GM19193 (cell line): ENCODE results near the gene RBM15B.

Experiments
- POLR2A ChIP-seq: IDR thresholded peaks from 4 replicates; pipeline ENCODE4 v1.6.1; 2011; ENCODE audit not compliant: insufficient read depth, insufficient read length; ENCODE audit errors: extremely low read depth

Gene RBM15B

GRCh38 chr3:51375136-51375535 is 15.9 kb upstream of the RBM15B start:
- TF ChIP-seq POLR2A = no peak

DNA sequence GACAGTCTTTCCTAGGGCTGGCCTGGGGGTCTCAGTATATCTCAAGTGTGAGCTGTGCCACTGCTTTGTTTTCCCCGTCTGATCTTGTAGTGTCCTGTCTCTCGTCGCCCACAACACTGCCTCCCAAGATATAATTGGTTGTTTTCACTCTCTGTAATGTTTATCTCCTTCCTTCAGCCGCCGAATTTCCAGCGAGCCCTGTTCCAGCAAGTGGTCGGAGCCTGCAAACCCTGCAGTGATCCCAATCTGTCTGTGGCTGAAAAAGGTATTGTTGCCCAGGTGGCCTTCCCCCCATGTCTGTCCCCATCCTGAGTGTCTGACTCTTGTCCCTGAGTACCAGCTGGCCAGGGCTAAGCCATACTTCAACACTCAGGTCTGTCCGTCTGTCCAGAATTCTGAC is 15.5 kb upstream of the RBM15B start:
- TF ChIP-seq POLR2A = no peak

DNA sequence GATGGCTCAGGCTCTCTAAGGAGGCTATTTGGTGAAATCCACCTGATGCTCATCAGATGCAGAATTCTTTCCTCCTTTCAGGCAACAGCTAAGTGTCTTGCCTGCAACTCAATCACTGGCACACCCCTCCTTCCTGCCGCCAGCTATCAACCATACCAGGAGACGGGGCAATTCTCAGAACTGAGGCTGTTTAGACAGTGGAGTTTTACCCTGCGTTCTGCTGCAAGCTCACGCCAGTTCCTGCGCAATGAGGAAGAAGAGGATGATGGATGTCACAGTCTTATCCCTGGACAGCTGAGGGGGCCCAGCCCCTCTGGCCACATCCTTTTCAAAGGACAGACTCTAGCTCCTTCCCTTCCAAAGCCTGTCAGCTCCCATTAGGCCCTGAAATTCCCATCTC is 13.0 kb upstream of the RBM15B start:
- TF ChIP-seq POLR2A = no peak

DNA sequence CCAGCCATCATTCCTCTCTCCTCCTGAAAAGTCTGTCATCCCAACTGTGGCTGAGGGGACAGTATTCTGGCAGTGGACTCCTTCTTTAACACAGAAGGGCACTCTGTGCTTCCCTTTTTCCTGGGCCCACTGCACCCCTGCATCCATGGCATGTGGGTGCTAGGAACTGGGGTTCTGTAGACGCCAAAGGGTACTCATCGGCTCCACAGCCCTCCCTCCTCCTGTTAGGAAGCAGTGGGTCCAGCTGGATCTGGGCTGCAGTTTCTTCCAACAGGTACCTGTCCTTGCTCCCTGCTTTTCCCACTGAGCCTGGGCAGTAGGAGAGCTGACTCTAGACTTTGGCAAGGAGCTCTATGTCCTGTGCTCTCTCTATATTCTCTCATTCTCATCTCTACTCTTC is 12.4 kb upstream of the RBM15B start:
- no peak for TF ChIP-seq POLR2A

GRCh38 chr3:51379301-51379700 is 11.8 kb upstream of the RBM15B start:
- TF ChIP-seq POLR2A = no peak

- TF ChIP-seq POLR2A = no peak
Observed at GRCh38 chr3:51379746-51380455, 11.2 kb upstream of the RBM15B start.

DNA sequence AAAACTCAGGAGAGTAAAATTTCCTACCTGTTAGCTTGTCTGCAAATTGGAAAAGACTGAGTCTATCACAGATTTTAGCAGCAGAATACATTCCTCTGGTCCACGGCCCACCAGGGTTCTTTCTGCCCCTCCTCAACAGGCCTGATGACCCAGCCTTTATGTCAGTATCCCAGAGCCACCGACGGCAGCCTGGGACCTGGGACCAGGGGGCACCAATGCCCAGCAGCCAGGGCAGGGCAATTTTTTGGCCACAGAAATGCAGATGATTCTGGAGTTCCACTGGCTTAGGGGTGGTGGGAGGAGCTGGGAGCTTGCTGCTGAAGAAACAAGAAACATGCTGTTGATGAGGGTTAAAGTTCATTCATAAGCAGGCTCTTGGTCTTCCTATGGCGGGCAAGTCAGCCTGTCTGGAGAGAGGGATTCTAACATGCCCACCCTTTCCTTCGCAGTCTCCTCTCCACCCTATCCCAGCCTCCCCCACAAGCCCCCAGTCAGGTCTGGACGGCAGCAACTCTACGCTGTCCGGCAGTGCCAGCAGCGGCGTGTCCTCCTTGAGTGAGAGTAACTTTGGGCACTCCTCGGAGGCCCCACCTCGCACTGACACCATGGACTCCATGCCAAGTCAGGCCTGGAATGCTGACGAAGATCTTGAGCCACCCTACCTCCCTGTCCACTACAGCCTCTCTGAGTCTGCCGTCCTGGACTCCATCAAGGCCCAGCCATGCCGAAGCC is 10.3 kb upstream of the RBM15B start:
- no peak for TF ChIP-seq POLR2A

GRCh38 chr3:51381333-51381705 is 9.8 kb upstream of the RBM15B start:
- TF ChIP-seq POLR2A = no peak

- TF ChIP-seq POLR2A = no peak
Observed at GRCh38 chr3:51382076-51382745, 8.9 kb upstream of the RBM15B start.

GRCh38 chr3:51382947-51383578 is 8.0 kb upstream of the RBM15B start:
- no peak for TF ChIP-seq POLR2A

DNA sequence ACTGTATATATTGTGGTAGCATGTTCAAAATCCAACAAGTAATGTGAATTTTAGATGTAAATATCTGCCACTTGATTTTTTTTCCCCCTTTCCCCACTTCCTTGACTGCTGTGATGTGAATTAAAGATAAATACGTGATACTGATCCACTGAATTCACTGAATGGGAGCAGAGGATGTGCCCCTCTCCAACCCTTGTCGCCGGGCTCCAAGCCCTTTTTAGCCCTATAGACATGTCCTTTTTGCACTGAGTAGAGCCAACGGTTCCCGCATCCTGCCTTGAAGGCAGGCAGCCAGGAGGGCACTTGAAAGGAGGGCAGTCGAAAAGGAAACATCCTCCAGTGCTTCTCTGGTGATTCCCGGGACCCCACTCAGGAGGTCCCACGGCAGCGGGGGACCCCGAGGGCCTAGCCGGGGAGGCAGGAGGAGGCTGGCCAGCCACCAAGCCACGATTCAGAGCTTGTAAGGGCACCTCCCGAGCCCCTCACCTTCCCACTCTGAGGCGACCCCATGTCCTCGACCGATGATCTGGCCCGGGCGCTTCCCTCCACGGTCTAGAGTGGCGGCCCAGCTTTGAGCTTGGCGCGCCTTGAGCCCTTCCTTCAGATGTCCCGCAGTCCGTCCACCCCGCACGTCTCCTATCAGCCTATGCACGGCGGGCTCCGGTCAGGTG is 6.9 kb upstream of the RBM15B start:
- no peak for TF ChIP-seq POLR2A

DNA sequence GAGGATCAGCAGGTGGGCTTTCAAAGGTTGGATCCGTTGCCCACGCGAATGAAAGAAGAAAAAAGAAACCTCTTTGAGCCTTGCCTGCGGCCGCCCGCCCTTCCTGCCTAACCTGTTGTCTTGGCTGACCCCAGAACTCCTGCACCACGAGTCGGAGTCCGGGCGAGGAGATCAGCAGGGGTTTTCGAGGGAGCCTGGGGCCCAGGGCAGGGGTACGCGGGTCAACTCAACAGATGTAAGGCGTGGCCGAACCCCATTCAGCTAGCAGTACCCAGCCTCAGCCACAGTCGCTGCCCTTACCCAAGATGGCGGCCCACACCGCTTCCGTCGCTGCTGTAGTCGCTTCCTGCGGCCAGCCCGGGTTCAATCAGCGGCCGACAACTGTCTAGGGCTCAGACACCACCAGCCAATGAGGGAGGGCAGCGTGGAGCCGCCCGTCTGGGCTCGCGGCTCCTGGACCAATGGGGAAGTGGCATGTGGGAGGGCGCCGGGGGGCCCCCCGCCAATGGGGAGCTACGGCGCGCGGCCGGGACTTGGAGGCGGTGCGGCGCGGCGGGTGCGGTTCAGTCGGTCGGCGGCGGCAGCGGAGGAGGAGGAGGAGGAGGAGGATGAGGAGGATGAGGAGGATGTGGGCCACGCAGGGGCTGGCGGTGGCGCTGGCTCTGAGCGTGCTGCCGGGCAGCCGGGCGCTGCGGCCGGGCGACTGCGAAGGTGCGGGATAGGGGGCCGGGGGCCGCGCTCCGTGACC is 6.2 kb upstream of the RBM15B start, which contains the start of gene MANF:
MANF (plus strand) TSS at position 566 of the 748 bp plus-strand sequence; CDS start at position 618, 52 bp downstream.
- TF ChIP-seq POLR2A = peak; percentile 96

DNA sequence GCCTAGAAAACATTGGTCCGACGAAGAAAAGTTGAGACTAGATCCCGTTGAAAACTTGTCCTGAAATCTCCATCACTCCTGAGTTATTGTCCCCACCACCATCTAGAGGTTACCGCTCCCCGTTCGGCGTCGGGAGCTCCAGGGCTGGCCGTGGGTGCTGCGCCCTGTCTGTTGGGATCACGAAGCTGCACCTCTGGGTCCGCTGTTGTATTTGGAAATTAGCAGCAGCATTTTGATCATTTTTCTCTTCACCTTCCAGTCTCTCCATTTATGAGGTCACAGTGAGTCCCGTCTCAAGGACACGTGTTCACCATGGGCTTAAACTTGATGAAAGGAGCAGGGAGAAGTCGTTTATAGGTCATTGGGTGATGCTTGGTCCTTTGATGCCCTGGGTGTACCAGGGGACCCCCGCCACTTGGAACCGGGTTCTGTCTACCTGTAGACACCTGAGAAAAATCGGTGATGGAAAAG is 5.4 kb upstream of the RBM15B start:
- no peak for TF ChIP-seq POLR2A
